ENCODE results near the gene ADCY3.
"Not testable (repeated sequence)": the region's sequence is repeated elsewhere in the genome, so short reads cannot be mapped to it uniquely, and the experiment has no call there.

The ADCY3 gene

DNA sequence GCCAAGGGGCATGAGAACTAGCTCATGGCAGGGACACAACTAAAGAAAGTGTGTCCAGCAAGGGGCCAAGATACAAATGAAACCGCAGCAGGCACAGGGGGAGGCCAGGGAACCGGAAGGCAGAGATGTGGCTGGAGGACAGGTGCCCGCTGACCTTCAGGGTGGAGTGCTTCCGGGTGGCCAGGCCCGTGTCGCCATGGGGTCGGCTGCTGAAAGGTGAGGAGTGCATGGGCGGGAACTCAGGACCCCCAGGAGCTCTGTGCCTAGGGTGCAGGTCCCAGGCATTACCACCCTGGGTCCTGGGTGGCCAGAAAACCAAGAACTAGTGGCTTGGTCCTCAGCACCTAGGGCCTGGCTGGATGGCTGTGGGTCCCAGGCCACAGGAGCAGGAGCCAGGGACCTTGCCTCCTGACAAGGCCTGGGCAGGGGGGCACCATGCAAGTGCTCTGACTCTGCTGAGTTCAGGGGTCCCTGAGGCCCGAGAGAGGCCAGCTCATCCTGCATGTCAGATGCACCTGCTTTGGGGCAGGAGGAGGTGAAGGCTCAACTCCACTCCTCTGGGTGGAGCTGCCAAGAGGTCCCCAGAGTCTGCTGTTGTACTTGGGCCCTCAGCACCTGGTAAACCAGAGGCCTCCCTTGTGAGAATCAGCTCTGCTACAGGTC lies 75.9 kb downstream of the ADCY3 start:
- DNase-seq (ENCODE audit: low spot score): no peak

- DNase-seq (ENCODE audit: low spot score): no peak
Observed at GRCh38 chr2:24843330-24843860, 76.6 kb downstream of the ADCY3 start.

DNA sequence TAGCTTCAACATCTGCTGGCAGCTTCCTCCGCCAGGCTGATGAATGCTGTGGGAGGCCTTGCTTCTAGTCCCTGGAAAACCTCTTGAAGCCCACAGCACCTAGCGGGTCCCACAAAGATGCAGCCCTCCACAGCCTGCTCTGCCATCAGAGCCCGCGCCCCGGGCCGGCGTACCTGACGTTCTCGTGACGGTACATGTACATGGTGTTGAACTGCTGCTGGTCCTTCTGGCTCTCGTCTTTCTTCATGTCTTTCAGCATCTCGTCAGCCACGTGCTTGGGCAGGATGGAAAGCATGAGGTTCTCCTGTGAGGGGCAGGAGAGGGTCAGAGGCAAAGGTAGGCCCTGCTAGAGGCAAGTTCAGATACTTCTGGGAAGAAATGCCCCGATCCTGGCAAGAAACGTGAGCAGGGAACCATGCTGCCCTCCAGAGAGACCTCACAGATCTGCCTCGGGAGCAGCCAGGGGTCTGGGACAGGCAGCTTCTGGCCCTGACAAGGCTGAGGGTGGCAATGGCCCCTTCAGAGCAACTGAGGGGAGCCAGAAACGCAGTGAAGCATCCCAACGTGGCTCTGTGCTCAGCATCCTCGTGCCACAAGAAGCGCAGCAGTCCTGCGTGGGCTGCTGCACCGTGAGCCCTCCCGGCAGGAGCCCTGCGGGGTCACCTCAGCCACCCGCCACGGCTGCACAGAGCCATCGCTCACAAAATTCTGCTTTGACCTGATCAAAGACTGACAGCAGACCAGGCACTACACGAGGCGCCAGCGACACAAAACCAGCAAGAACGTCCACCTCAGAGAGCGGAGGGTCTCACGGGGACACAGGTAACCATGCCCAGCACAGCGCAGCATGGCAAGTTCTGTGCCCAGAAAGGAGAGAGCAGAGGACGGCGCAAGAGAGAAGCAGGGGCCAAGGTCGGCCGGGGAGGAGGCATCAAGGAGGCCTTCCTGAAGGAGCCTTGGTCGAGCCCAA lies 77.7 kb downstream of the ADCY3 start:
- no peak for DNase-seq (ENCODE audit: low spot score)

GRCh38 chr2:24840962-24841945 lies 78.8 kb downstream of the ADCY3 start:
- DNase-seq (ENCODE audit: low spot score): no peak

GRCh38 chr2:24840164-24840869 lies 79.7 kb downstream of the ADCY3 start:
- DNase-seq (ENCODE audit: low spot score): no peak

- no peak for DNase-seq (ENCODE audit: low spot score)
Observed at GRCh38 chr2:24839729-24840128, 80.3 kb downstream of the ADCY3 start.

- no peak for DNase-seq (ENCODE audit: low spot score)
Observed at GRCh38 chr2:24838541-24838940, 81.5 kb downstream of the ADCY3 start.

DNA sequence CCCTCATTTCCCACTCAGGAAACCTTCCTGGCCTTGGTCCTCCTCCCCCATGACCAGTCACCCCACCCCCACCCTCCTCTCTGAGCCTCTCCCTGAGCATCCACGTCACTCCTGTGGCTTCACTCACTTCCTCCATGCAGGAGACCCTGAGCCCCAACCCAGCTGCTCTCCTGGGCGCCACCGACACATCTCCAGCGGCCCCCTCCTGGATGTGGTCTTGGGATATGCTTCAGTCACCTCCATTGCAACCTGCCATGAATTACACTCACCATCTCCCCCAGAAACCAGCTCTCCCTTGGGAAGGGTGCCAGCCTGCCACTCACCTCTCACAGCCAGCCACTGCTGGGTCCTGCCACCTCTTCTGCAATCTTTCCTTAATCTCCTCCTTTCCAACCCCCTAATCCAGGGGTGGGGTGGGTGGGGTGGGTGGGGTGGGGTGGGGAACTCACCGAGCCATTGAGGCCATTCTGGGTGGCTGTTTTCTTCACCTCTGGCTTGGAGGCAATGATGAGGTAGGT lies 82.0 kb downstream of the ADCY3 start:
- no peak for DNase-seq (ENCODE audit: low spot score)

- DNase-seq (ENCODE audit: low spot score): no peak
Observed at GRCh38 chr2:24836706-24837105, 83.3 kb downstream of the ADCY3 start.

- DNase-seq (ENCODE audit: low spot score): no peak
Observed at GRCh38 chr2:24836206-24836605, 83.8 kb downstream of the ADCY3 start.

- DNase-seq (ENCODE audit: low spot score): not testable (repeated sequence)
Observed at GRCh38 chr2:24835411-24835810, 84.6 kb downstream of the ADCY3 start.

DNA sequence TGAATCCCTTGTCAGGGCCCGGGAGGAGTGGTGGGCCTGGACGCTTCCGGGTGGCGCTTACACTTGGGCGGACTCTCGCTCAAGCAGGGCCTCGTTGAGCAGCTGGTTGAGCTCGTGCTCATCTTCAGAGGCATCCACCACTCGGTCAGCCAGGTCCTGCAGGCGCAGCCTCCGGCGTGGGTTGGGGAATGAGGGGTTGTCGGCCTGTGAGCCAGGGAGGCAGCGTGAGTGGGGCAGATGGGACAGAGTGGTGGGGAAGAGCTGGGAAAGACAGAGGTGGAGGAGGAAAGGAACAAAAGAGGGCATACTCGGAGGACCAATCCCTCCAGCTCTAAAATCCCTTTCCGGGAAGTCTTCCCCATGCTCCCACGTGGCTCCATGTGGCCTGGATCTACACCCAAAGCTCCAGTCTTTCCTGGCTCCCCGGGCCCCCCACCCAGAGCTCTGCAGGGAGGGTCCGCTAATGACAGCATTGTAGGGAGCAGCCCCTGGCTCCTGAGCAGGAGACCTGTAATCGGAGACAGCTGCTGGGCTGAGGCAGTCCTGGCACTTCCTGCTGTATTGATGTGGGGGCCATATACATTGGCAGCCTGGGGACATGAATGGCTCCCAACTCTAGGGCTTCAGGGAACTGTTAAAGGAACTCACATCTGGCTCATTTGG lies 85.2 kb downstream of the ADCY3 start:
- no peak for DNase-seq (ENCODE audit: low spot score)

GRCh38 chr2:24833821-24834732 lies 86.0 kb downstream of the ADCY3 start:
- no peak for DNase-seq (ENCODE audit: low spot score)

DNA sequence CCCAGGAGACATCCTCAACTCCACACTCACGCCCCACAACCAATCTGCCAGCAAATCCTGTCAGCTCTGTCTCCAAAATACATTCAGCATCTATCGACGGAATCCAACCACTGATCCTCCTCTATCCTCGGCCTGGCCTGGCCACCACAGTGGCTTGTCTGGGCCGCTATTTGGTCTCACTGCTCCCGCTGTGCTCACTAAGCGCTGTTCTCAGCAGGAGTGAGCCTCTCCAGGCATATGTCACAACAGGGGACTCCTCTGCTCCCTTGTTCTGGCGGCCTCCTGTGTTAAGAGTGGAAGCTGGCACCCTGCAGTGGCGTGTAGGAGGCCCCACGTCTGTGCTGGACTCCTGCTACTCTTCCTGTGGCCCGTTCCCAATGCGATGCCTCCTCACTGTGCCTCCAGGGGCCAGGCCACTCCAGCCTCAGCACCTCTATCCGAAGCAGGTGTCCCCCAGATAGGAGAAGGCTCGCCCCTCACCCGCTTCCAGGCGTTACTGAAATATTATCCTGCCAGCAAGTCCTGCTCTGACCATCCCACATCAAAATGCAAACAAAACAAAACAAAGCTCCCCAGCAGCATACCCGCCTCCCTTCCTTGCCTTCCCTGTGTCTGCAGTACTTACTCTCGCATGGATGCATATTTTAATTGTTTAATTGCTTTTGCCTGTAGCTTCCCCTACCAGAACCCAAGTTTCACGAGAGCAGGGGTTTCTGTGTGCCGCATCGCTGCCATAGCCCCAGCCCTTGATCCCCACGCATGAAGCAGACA lies 86.9 kb downstream of the ADCY3 start:
- no peak for DNase-seq (ENCODE audit: low spot score)

DNA sequence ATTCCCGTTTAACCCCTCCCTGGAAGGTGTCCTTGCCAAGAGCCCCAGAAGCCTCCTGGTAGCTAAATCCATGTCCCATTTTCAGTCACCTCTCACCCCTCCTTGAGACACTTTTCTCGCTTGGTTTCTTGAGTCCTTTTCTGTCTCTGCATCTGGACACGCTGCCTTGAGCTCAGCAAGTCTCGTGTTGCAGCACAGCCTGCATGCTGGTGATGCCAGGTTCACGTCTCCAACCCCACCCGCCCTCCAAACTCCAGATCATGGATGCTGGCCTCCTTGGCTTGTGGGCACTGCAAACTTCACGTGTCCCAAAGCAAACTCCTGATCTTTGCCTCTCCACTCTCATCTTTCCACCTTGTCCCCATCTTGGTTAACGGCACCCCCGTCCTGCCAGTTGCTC lies 87.5 kb downstream of the ADCY3 start:
- no peak for DNase-seq (ENCODE audit: low spot score)

DNA sequence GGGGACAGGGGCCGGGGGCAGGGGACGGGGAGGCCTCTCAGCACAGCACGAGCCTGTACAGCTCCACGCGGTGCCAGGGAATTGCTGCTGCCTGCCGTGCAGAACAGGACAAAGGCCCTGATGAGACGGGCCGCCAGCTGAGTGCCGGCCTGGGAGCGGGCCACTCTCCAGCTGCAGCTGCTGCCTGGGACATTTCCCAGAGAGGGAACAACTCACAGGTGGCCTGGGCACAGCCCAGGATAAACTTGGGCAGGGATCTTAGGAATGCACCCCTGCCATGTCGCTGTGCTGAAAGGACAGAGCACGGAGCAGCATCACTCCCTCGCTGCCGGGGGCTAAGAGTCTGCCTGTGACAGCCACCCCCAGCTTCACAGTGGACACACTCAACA lies 88.0 kb downstream of the ADCY3 start:
- no peak for DNase-seq (ENCODE audit: low spot score)

GRCh38 chr2:24831221-24832072 lies 88.6 kb downstream of the ADCY3 start:
- no peak for DNase-seq (ENCODE audit: low spot score)

- DNase-seq (ENCODE audit: low spot score): no peak
Observed at GRCh38 chr2:24830786-24831185, 89.3 kb downstream of the ADCY3 start.

Measured in hematopoietic multipotent progenitor cell treated with erythropoietin and hydrocortisone succinate and interleukin-3 and kit ligand, for 15 days (in vitro differentiated cells).